IMR-90 (cell line): Measurements from ENCODE around the gene EIF3I.

Source experiments
- BHLHE40 ChIP-seq: fragments of 150-350 bp; IDR thresholded peaks from 2 replicates; pipeline ENCODE4 v1.6.1; 2016; ENCODE audit warnings: mild to moderate bottlenecking, low read depth, low read length
- CEBPB ChIP-seq: IDR thresholded peaks from 2 replicates; pipeline ENCODE4 v1.6.1; 2012; ENCODE audit warnings: low read depth, low read length, improper control_type of control experiment
- CHD1 ChIP-seq: IDR thresholded peaks from 2 replicates; pipeline ENCODE4 v1.6.1; 2012; ENCODE audit warnings: low read depth, low read length, improper control_type of control experiment
- ELK1 ChIP-seq: fragments of 150-350 bp; IDR thresholded peaks from 2 replicates; pipeline ENCODE4 v1.6.1; 2016; ENCODE audit warnings: low read depth, mild to moderate bottlenecking, low read length, moderate library complexity, borderline replicate concordance
- FOS ChIP-seq: fragments of 150-350 bp; IDR thresholded peaks from 2 replicates; pipeline ENCODE4 v1.6.1; 2016; ENCODE audit warnings: low read depth, low read length
- MAFK ChIP-seq: IDR thresholded peaks from 2 replicates; pipeline ENCODE4 v1.6.1; 2012; ENCODE audit warnings: low read depth, low read length, improper control_type of control experiment
- MXI1 ChIP-seq: IDR thresholded peaks from 2 replicates; pipeline ENCODE4 v1.6.1; 2012; ENCODE audit warnings: low read depth, mild to moderate bottlenecking, low read length, moderate library complexity, borderline replicate concordance
- POLR2A ChIP-seq: IDR thresholded peaks from 2 replicates; pipeline ENCODE4 v1.6.1; 2012; ENCODE audit warnings: mild to moderate bottlenecking, low read depth, low read length
- RAD21 ChIP-seq: IDR thresholded peaks from 2 replicates; pipeline ENCODE4 v1.6.1; 2012; ENCODE audit warnings: low read length, improper control_type of control experiment
- RCOR1 ChIP-seq: IDR thresholded peaks from 2 replicates; pipeline ENCODE4 v1.6.1; 2012; ENCODE audit warnings: mild to moderate bottlenecking, low read length, improper control_type of control experiment; ENCODE audit not compliant: insufficient replicate concordance
- RFX5 ChIP-seq: IDR thresholded peaks from 2 replicates; pipeline ENCODE4 v1.8.0; 2012; ENCODE audit warnings: low read depth, mild to moderate bottlenecking, low read length, moderate library complexity
- SMC3 ChIP-seq: fragments of 150-350 bp; IDR thresholded peaks from 2 replicates; pipeline ENCODE4 v1.6.1; 2016; ENCODE audit warnings: low read depth, mild to moderate bottlenecking, antibody characterized with exemption, low read length, moderate library complexity
- TF ChIP-seq, protein P1 (sequence below): conservative IDR thresholded peaks from 2 replicates; pipeline ENCODE4 v1.5.1; 2012; ENCODE audit warnings: mild to moderate bottlenecking, low read depth, low read length, improper control_type of control experiment
- TF ChIP-seq, protein P2 (sequence below): fragments of 150-350 bp; IDR thresholded peaks from 2 replicates; pipeline ENCODE4 v1.6.1; 2017; ENCODE audit warnings: mild to moderate bottlenecking, antibody characterized with exemption, low read length, low read depth

DNA sequence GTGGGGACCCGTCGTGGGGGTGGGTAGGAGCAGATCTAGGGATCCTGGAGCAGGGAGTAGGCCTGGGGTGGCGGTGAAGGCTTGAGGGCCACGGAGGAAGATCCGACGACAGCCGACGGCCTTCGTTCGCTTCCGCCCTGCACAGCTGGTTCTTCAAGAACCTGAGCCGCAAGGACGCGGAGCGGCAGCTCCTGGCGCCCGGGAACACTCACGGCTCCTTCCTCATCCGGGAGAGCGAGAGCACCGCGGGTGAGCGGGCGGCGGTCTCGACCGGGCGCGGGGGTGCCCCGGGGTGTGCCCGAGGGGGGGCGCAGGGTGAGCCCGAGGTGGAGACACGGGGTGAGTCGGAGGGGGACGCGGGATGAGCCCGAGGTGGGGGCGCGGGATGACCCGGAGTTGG is 53.2 kb downstream of the EIF3I start:
- TF ChIP-seq, protein P1, sequence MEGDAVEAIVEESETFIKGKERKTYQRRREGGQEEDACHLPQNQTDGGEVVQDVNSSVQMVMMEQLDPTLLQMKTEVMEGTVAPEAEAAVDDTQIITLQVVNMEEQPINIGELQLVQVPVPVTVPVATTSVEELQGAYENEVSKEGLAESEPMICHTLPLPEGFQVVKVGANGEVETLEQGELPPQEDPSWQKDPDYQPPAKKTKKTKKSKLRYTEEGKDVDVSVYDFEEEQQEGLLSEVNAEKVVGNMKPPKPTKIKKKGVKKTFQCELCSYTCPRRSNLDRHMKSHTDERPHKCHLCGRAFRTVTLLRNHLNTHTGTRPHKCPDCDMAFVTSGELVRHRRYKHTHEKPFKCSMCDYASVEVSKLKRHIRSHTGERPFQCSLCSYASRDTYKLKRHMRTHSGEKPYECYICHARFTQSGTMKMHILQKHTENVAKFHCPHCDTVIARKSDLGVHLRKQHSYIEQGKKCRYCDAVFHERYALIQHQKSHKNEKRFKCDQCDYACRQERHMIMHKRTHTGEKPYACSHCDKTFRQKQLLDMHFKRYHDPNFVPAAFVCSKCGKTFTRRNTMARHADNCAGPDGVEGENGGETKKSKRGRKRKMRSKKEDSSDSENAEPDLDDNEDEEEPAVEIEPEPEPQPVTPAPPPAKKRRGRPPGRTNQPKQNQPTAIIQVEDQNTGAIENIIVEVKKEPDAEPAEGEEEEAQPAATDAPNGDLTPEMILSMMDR: no peak
- TF ChIP-seq SMC3: no peak
- TF ChIP-seq MAFK: no peak
- TF ChIP-seq, protein P2, sequence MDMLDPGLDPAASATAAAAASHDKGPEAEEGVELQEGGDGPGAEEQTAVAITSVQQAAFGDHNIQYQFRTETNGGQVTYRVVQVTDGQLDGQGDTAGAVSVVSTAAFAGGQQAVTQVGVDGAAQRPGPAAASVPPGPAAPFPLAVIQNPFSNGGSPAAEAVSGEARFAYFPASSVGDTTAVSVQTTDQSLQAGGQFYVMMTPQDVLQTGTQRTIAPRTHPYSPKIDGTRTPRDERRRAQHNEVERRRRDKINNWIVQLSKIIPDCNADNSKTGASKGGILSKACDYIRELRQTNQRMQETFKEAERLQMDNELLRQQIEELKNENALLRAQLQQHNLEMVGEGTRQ: no peak
- no peak for TF ChIP-seq POLR2A
- TF ChIP-seq ELK1: no peak
- no peak for TF ChIP-seq RFX5
- no peak for TF ChIP-seq RAD21
- TF ChIP-seq CEBPB: no peak
- TF ChIP-seq MXI1: no peak
- TF ChIP-seq FOS: no peak
- TF ChIP-seq CHD1: no peak
- TF ChIP-seq RCOR1: no peak
- TF ChIP-seq BHLHE40: no peak
